Sigmoid colon (tissue), 7 donors: ENCODE data around the gene CDK16. TPM values are rescaled to one million over a fixed set of nuclear protein-coding genes. Genes with fewer than 3 reads are reported as not detected.

Experiments
- DNase-seq: peaks from one replicate; pipeline ENCODE4 v3.0.0-alpha.2; 2019
- H3K27ac ChIP-seq, 4 donors: fragments of 200-600 bp; sonication (generic); one replicate each; pipeline ENCODE4 v1.5.1; 2016 to 2019; ENCODE audit warnings: mild to moderate bottlenecking in 1 of 4
- H3K27me3 ChIP-seq, 3 donors: fragments of 200-600 bp; sonication (generic); one replicate each; pipeline ENCODE4 v1.5.1; 2019; ENCODE audit warnings: mild to moderate bottlenecking in 1 of 3
- H3K36me3 ChIP-seq, 4 donors: fragments of 200-600 bp; sonication (generic); one replicate each; pipeline ENCODE4 v1.5.1; 2016 to 2019
- H3K4me1 ChIP-seq, 4 donors: fragments of 200-600 bp; sonication (generic); one replicate each; pipeline ENCODE4 v1.5.1; 2017 to 2019
- H3K4me3 ChIP-seq, 4 donors: fragments of 200-600 bp; sonication (generic); one replicate each; pipeline ENCODE4 v1.5.1; 2017 to 2019; ENCODE audit warnings: mild to moderate bottlenecking in 2 of 4, moderate library complexity in 1 of 4
- H3K9me3 ChIP-seq, 4 donors: fragments of 200-600 bp in 3 of 4; sonication (generic) in 3 of 4; one replicate each; pipeline versions ENCODE4 v1.5.1 to v1.6.1; 2013 to 2019
- EP300 ChIP-seq, 4 donors: sonication (generic); formaldehyde crosslinking; IDR thresholded peaks; one replicate each; pipeline ENCODE4 v1.6.1; 2017; ENCODE audit warnings: antibody characterized with exemption in 4 of 4
- POLR2A ChIP-seq, 2 donors: fragments of 450-650 bp; IDR thresholded peaks; one replicate each; pipeline ENCODE4 v1.6.1; 2016; ENCODE audit warnings: antibody characterized with exemption in 2 of 2, mild to moderate bottlenecking in 2 of 2, moderate library complexity in 2 of 2
- POLR2AphosphoS5 ChIP-seq, 4 donors: sonication (generic); formaldehyde crosslinking; IDR thresholded peaks; one replicate each; pipeline ENCODE4 v1.6.1; 2017; ENCODE audit warnings: antibody characterized with exemption in 4 of 4
- WGBS, 2 donors: extraction: QIAGEN DNeasy Blood & Tissue Kit; methylation state at CpG; one replicate each; pipeline ENCODE4 v1.1.7; 2013; 5-methylcytosine and 5-hydroxymethylcytosine counted together
- intact Hi-C: fragments of 100-400 bp; cut with DNase I; formaldehyde crosslinking; loops from one replicate; pipeline ENCODE4 v1.15.1; 2023
- polyA plus RNA-seq, 3 donors: library from polyadenylated mRNA; stranded (reverse); fragments of 200-250 nt; gene quantifications; one replicate each; pipeline ENCODE4 v1.2.3, GENCODE V29; 2013
- total RNA-seq, 4 donors: library from RNA; depleted of rRNA; stranded (reverse); fragments of >200 nt; gene quantifications; one replicate each; pipeline ENCODE4 v1.1.0, GENCODE V29; 2016
- TF ChIP-seq, protein P1 (sequence below), 4 experiments: fragments of 450-650 bp in 3 of 4; fragments of 200-600 bp in 1 of 4; IDR thresholded peaks; one replicate each; pipeline ENCODE4 v1.5.1; 2016 to 2019; ENCODE audit warnings: antibody characterized with exemption in 4 of 4, mild to moderate bottlenecking in 3 of 4, moderate library complexity in 2 of 4
- donor health status: healthy with polysubstance abuse.
- donor health status: Bipolar disorder and iron deficiency.
- donor health status: healthy.

The CDK16 gene
- total and polyA plus RNA-seq, 7 donors: 35.4 to 64.6 (median 46.3) TPM

DNA sequence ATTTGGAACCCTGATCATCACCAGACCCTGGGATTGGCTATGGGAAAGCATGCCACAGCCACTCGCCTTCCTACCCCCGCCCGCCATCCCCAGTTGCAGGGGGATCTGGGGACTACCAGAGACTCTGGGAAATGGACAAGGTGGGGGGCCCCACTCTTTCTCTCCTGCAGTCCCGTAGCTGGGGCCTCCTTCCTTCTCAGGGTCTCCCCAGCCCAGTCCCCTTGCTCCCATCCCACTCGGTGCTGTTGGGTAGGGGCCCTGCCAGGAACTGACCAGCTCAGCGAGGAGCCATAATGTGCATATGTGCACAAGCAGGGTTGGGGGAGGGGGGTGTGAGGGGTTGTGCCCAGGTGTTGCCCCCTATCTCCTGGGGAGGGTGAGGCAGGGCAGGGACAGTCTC is 10.9 kb downstream of the CDK16 start:
- TF ChIP-seq, protein P1, sequence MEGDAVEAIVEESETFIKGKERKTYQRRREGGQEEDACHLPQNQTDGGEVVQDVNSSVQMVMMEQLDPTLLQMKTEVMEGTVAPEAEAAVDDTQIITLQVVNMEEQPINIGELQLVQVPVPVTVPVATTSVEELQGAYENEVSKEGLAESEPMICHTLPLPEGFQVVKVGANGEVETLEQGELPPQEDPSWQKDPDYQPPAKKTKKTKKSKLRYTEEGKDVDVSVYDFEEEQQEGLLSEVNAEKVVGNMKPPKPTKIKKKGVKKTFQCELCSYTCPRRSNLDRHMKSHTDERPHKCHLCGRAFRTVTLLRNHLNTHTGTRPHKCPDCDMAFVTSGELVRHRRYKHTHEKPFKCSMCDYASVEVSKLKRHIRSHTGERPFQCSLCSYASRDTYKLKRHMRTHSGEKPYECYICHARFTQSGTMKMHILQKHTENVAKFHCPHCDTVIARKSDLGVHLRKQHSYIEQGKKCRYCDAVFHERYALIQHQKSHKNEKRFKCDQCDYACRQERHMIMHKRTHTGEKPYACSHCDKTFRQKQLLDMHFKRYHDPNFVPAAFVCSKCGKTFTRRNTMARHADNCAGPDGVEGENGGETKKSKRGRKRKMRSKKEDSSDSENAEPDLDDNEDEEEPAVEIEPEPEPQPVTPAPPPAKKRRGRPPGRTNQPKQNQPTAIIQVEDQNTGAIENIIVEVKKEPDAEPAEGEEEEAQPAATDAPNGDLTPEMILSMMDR (IDR thresholded peaks at IDR 0.05): no peak
- TF ChIP-seq EP300 (IDR thresholded peaks at IDR 0.05): no peak
- TF ChIP-seq POLR2AphosphoS5 (IDR thresholded peaks at IDR 0.05): no peak
- no peak for TF ChIP-seq POLR2A (IDR thresholded peaks at IDR 0.05)
- H3K4me3 ChIP-seq: no peak overlapping the region
- 94 to 98% methylated on average over 6 of the region's 6 CpGs for WGBS, 2 donors
- H3K9me3 ChIP-seq: no peaks in the 10 kb centered on the region
- intact Hi-C loops: no loop called here
- no peaks in the 10 kb centered on the region for H3K27me3 ChIP-seq
- peak; percentile 63 for DNase-seq
- H3K27ac ChIP-seq: no peak overlapping the region
- peaks cover 11 to 50% (median 23%) of the 10 kb centered on the region in 4 donors for H3K36me3 ChIP-seq
- H3K4me1 ChIP-seq: peaks cover 0 to 6% (median 2%) of the 10 kb centered on the region in 4 donors

DNA sequence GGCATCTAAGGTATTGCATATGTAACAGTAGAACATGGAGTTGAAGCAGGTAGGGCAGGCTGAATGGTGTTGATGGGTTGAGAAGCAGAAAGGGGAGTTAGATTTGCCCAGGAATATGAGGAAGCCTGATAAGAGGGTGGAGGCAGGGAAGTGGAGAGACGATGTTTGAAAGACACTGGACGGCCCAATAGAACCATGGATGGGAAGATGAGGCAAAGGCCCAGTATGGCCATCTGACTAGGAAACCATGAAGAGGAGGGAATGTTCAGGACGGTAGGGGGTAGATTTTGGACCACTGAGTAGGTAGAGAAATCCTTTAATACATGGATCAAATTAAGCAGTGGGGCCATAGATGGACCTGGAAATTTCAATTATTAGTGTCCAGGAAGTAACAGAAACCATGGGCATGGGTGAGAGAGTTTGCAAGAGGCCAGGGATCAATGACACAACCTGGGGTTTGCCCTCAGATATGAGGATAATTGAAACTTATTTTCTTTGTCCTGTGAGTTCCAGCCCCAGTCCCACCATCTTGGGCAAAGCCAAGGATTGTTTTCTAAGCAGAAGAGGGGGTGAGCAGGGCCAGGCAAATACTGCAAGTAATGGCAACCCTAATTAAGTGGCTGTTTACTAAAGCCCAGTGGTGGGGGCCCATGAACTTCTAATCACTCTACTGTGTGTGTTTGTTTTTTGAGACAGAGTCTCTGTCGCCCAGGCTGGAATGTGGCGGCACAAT is 11.8 kb downstream of the CDK16 start:
- Histone ChIP-seq H3K9me3 (no peaks in the 10 kb centered on the region), H3K4me3 (no peak overlapping the region), H3K4me1 (peaks cover 0 to 6% (median 2%) of the 10 kb centered on the region in 4 donors), H3K36me3 (peaks cover 7 to 41% (median 14%) of the 10 kb centered on the region in 4 donors), H3K27ac (no peak overlapping the region), H3K27me3 (no peaks in the 10 kb centered on the region)
- TF ChIP-seq POLR2AphosphoS5 (IDR thresholded peaks at IDR 0.05) (no peak), EP300 (IDR thresholded peaks at IDR 0.05) (no peak), POLR2A (IDR thresholded peaks at IDR 0.05) (no peak)
- TF ChIP-seq, protein P1 (IDR thresholded peaks at IDR 0.05): no peak
- peak; percentile 26 for DNase-seq
- WGBS, 2 donors: 90 to 91% methylated on average over 5 of the region's 5 CpGs
- intact Hi-C loops: loop anchor here (5.0 to 10.0 kb wide), 2 partner anchors 86 to 422 kb away; partner anchors contain the start of genes ELK1, NDUFB11 and RBM10

- no peaks in the 10 kb centered on the region for H3K9me3 ChIP-seq
- peaks cover 7 to 33% (median 9%) of the 10 kb centered on the region in 4 donors for H3K36me3 ChIP-seq
- H3K4me3 ChIP-seq: no peak overlapping the region
- peak; percentile 28 for DNase-seq
- no peaks in the 10 kb centered on the region for H3K27me3 ChIP-seq
- no peak overlapping the region for H3K27ac ChIP-seq
- 79 to 88% methylated on average over 2 of the region's 2 CpGs for WGBS, 2 donors
- TF ChIP-seq, protein P1 (IDR thresholded peaks at IDR 0.05): no peak
- TF ChIP-seq POLR2A (IDR thresholded peaks at IDR 0.05) (no peak), POLR2AphosphoS5 (IDR thresholded peaks at IDR 0.05) (no peak), EP300 (IDR thresholded peaks at IDR 0.05) (no peak)
- peaks cover 0 to 6% (median 2%) of the 10 kb centered on the region in 4 donors for H3K4me1 ChIP-seq
- intact Hi-C loops: loop anchor here (5.0 to 10.0 kb wide), 2 partner anchors 86 to 421 kb away; partner anchors contain the start of genes ELK1, NDUFB11 and RBM10
These were observed 12.7 kb downstream of the CDK16 start for GRCh38 chrX:47231167-47231566.

GRCh38 chrX:47232197-47232802 is 13.8 kb downstream of the CDK16 start:
- WGBS, 2 donors: 58 to 67% methylated on average over 8 of the region's 8 CpGs
- Histone ChIP-seq H3K4me1 (peaks cover 0 to 6% (median 2%) of the 10 kb centered on the region in 4 donors), H3K27ac (peak overlapping the region; percentile 93 to 97 (median 94)), H3K36me3 (peaks cover 0 to 21% (median under 1%) of the 10 kb centered on the region in 4 donors), H3K4me3 (peak overlapping the region; percentile 64 to 73 (median 68)), H3K9me3 (no peaks in the 10 kb centered on the region), H3K27me3 (no peaks in the 10 kb centered on the region)
- intact Hi-C loops: loop anchor here (2.0 to 10.0 kb wide), 3 partner anchors 13 to 420 kb away; partner anchors contain the start of genes CDK16, ELK1, NDUFB11 and RBM10
- TF ChIP-seq POLR2A (IDR thresholded peaks at IDR 0.05) (no peak), POLR2AphosphoS5 (IDR thresholded peaks at IDR 0.05) (no peak), EP300 (IDR thresholded peaks at IDR 0.05) (no peak)
- TF ChIP-seq, protein P1 (IDR thresholded peaks at IDR 0.05): no peak
- no peak for DNase-seq
